Tibial nerve (tissue), 3 donors: Measurements from ENCODE around the gene CALM1.

Experiments
- CTCF ChIP-seq, 5 experiments: fragments of 200-600 bp in 3 of 5; fragments of 450-650 bp in 2 of 5; sonication (generic) in 3 of 5; IDR thresholded peaks; one replicate each; pipeline ENCODE4 v1.5.1; 2016 to 2019; ENCODE audit warnings: antibody characterized with exemption in 5 of 5, mild to moderate bottlenecking in 3 of 5, moderate library complexity in 2 of 5
- POLR2A ChIP-seq, 2 donors: fragments of 450-650 bp; IDR thresholded peaks; one replicate each; pipeline ENCODE4 v1.6.1; 2017; ENCODE audit warnings: antibody characterized with exemption in 2 of 2, mild to moderate bottlenecking in 2 of 2, moderate library complexity in 2 of 2

GRCh38 chr14:90383731-90384542 lies 12.9 kb upstream of the CALM1 start:
- TF ChIP-seq CTCF (IDR thresholded peaks at IDR 0.05) (no peak), POLR2A (IDR thresholded peaks at IDR 0.05) (no peak)
